ENCODE data around the gene CBX3.
"Not testable (repeated sequence)": the region's sequence is repeated elsewhere in the genome, so short reads cannot be mapped to it uniquely, and the experiment has no call there.

DNA sequence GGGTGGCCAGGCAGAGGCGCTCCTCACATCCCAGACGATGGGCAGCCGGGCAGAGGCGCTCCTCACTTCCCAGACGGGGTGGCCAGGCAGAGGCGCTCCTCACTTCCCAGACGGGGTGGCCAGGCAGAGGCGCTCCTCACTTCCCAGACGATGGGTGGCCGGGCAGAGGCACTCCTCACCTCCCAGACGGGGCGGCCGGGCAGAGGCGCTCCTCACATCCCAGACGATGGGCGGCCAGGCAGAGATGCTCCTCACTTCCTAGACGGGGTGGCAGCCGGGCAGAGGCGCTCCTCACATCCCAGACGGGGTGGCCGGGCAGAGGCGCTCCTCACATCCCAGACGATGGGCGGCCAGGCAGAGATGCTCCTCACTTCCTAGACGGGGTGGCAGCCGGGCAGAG lies 24.8 kb upstream of the CBX3 start:
- not testable (repeated sequence) for TF ChIP-seq EZH2, EZH2phosphoT487 (IDR thresholded peaks at IDR 0.05)
- TF ChIP-seq, protein P1, sequence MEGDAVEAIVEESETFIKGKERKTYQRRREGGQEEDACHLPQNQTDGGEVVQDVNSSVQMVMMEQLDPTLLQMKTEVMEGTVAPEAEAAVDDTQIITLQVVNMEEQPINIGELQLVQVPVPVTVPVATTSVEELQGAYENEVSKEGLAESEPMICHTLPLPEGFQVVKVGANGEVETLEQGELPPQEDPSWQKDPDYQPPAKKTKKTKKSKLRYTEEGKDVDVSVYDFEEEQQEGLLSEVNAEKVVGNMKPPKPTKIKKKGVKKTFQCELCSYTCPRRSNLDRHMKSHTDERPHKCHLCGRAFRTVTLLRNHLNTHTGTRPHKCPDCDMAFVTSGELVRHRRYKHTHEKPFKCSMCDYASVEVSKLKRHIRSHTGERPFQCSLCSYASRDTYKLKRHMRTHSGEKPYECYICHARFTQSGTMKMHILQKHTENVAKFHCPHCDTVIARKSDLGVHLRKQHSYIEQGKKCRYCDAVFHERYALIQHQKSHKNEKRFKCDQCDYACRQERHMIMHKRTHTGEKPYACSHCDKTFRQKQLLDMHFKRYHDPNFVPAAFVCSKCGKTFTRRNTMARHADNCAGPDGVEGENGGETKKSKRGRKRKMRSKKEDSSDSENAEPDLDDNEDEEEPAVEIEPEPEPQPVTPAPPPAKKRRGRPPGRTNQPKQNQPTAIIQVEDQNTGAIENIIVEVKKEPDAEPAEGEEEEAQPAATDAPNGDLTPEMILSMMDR (IDR thresholded peaks at IDR 0.05), result not testable (repeated sequence)

All from neural progenitor cell (in vitro differentiated cells).